GM12878 (cell line): ENCODE data around the gene ZNF350.

Source experiments
- BHLHE40 ChIP-seq, 2 experiments: fragments of 450-650 bp in 1 of 2; IDR thresholded peaks; 2 replicates each; pipeline ENCODE4 v1.6.1; 2011 to 2017; ENCODE audit warnings: low read depth in 2 of 2, borderline replicate concordance in 1 of 2, improper control_type of control experiment in 1 of 2, low read length in 1 of 2, mild to moderate bottlenecking in 1 of 2
- CEBPB ChIP-seq, 2 experiments: fragments of 150-350 bp in 1 of 2; IDR thresholded peaks; 2 replicates each; pipeline ENCODE4 v1.6.1; 2012 to 2014; ENCODE audit warnings: low read depth in 2 of 2, low read length in 2 of 2, borderline replicate concordance in 1 of 2, inconsistent platforms in 1 of 2
- CREB1 ChIP-seq: IDR thresholded peaks from 2 replicates; pipeline ENCODE4 v1.6.1; 2012; ENCODE audit warnings: low read depth, mild to moderate bottlenecking, inconsistent platforms
- FOXM1 ChIP-seq: IDR thresholded peaks from 2 replicates; pipeline ENCODE4 v1.6.1; 2012; ENCODE audit warnings: low read depth, mild to moderate bottlenecking, inconsistent platforms, low read length, moderate library complexity
- JUND ChIP-seq: IDR thresholded peaks from 2 replicates; pipeline ENCODE4 v1.6.1; 2012; ENCODE audit warnings: low read depth, mild to moderate bottlenecking, low read length, improper control_type of control experiment, moderate library complexity
- NBN ChIP-seq: fragments of 450-650 bp; IDR thresholded peaks from 2 replicates; pipeline ENCODE4 v1.6.1; 2016
- RAD21 ChIP-seq: IDR thresholded peaks from 2 replicates; pipeline ENCODE4 v1.6.1; 2011; ENCODE audit warnings: mild to moderate bottlenecking, low read depth, low read length, moderate library complexity; ENCODE audit not compliant: insufficient read depth
- SIN3A ChIP-seq: IDR thresholded peaks from 2 replicates; pipeline ENCODE4 v1.6.1; 2012; ENCODE audit warnings: low read depth, low read length, improper control_type of control experiment
- SP1 ChIP-seq: IDR thresholded peaks from one replicate; pipeline ENCODE4 v1.6.1; 2011; ENCODE audit warnings: low read depth, low read length
- SREBF2 ChIP-seq: IDR thresholded peaks from 2 replicates; pipeline ENCODE4 v1.6.1; 2012; ENCODE audit warnings: mild to moderate bottlenecking, low read length
- TF ChIP-seq, protein P1 (sequence below): IDR thresholded peaks from 2 replicates; pipeline ENCODE4 v1.6.1; 2011; ENCODE audit warnings: low read depth, low read length, improper control_type of control experiment, borderline replicate concordance
- TF ChIP-seq, protein P2 (sequence below), 3 experiments: IDR thresholded peaks in 2 of 3; conservative IDR thresholded peaks in 1 of 3; 2 replicates each; pipeline ENCODE4 v1.5.1; 2011; ENCODE audit warnings: low read depth in 3 of 3, low read length in 3 of 3, mild to moderate bottlenecking in 3 of 3, control low read depth in 2 of 3, moderate library complexity in 2 of 3, inconsistent platforms in 1 of 3, mixed read lengths in 1 of 3; ENCODE audit not compliant: control insufficient read depth in 2 of 3, insufficient read depth in 1 of 3; ENCODE audit errors: extremely low read depth in 1 of 3
- TF ChIP-seq, protein P3 (sequence below): IDR thresholded peaks from 2 replicates; pipeline ENCODE4 v1.6.1; 2012; ENCODE audit warnings: low read depth, low read length, improper control_type of control experiment

DNA sequence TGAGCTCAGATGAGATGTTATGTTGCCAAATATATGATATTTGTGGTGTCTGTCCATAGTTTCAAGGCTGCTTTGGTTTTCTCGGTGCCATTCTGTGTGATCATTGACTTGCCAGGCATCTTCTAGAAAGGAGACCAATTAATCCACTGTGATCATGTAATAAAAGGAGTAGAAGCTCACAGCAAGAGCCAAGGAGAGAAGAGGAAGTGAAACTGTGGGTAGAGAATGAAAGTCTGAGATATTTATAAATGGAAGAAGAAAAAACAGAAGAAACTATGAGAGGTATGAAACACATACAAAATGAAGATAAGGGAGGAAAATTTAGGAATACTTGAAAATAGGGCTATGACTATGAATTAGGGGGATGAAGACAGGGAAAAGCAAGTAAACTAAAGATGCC lies 70.5 kb downstream of the ZNF350 start:
- TF ChIP-seq, protein P1, sequence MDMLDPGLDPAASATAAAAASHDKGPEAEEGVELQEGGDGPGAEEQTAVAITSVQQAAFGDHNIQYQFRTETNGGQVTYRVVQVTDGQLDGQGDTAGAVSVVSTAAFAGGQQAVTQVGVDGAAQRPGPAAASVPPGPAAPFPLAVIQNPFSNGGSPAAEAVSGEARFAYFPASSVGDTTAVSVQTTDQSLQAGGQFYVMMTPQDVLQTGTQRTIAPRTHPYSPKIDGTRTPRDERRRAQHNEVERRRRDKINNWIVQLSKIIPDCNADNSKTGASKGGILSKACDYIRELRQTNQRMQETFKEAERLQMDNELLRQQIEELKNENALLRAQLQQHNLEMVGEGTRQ = no peak
- no peak for TF ChIP-seq BHLHE40 (IDR thresholded peaks at IDR 0.05; ENCODE audit: borderline replicate concordance in 1 of 2, low read depth in 2 of 2, low read length in 1 of 2)
- TF ChIP-seq, protein P2, sequence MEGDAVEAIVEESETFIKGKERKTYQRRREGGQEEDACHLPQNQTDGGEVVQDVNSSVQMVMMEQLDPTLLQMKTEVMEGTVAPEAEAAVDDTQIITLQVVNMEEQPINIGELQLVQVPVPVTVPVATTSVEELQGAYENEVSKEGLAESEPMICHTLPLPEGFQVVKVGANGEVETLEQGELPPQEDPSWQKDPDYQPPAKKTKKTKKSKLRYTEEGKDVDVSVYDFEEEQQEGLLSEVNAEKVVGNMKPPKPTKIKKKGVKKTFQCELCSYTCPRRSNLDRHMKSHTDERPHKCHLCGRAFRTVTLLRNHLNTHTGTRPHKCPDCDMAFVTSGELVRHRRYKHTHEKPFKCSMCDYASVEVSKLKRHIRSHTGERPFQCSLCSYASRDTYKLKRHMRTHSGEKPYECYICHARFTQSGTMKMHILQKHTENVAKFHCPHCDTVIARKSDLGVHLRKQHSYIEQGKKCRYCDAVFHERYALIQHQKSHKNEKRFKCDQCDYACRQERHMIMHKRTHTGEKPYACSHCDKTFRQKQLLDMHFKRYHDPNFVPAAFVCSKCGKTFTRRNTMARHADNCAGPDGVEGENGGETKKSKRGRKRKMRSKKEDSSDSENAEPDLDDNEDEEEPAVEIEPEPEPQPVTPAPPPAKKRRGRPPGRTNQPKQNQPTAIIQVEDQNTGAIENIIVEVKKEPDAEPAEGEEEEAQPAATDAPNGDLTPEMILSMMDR (IDR thresholded peaks at IDR 0.05 in 2 of 3, conservative IDR thresholded peaks at IDR 0.05 in 1 of 3; ENCODE audit: control insufficient read depth in 2 of 3, extremely low read depth in 1 of 3, insufficient read depth in 1 of 3, low read depth in 3 of 3, low read length in 3 of 3) = no peak
- no peak for TF ChIP-seq JUND
- no peak for TF ChIP-seq CREB1
- TF ChIP-seq SP1 = no peak
- no peak for TF ChIP-seq FOXM1
- no peak for TF ChIP-seq SIN3A
- TF ChIP-seq NBN = no peak
- TF ChIP-seq, protein P3, sequence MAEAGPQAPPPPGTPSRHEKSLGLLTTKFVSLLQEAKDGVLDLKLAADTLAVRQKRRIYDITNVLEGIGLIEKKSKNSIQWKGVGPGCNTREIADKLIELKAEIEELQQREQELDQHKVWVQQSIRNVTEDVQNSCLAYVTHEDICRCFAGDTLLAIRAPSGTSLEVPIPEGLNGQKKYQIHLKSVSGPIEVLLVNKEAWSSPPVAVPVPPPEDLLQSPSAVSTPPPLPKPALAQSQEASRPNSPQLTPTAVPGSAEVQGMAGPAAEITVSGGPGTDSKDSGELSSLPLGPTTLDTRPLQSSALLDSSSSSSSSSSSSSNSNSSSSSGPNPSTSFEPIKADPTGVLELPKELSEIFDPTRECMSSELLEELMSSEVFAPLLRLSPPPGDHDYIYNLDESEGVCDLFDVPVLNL = no peak
- no peak for TF ChIP-seq SREBF2
- TF ChIP-seq RAD21 = no peak
- no peak for TF ChIP-seq CEBPB (IDR thresholded peaks at IDR 0.05; ENCODE audit: borderline replicate concordance in 1 of 2, low read depth in 2 of 2, low read length in 2 of 2)
